Hepatocyte (in vitro differentiated cells): Measurements from ENCODE around the gene ANO10.

ENCODE experiments used
- CTCF ChIP-seq: fragments of 200-600 bp; sonication (generic); IDR thresholded peaks from 2 replicates; pipeline ENCODE4 v1.5.1; 2016; ENCODE audit warnings: antibody characterized with exemption, mild to moderate bottlenecking; ENCODE audit not compliant: poor library complexity
- EZH2 ChIP-seq: fragments of 200-600 bp; sonication (generic); IDR thresholded peaks from 2 replicates; pipeline ENCODE4 v1.6.1; 2016; ENCODE audit warnings: antibody characterized with exemption, mild to moderate bottlenecking, borderline replicate concordance
- EZH2phosphoT487 ChIP-seq: fragments of 200-600 bp; sonication (generic); IDR thresholded peaks from one replicate; pipeline ENCODE4 v1.6.1; 2018; ENCODE audit warnings: antibody characterized with exemption, mild to moderate bottlenecking, low read depth, moderate library complexity; ENCODE audit not compliant: unreplicated experiment, severe bottlenecking

- TF ChIP-seq CTCF (no peak), EZH2 (no peak), EZH2phosphoT487 (no peak)
These were observed 3.7 kb downstream of the ANO10 start for GRCh38 chr3:43618142-43618541.
